Measurements from ENCODE around the gene GSG1. TPM values are rescaled to one million over a fixed set of nuclear protein-coding genes. Genes with fewer than 3 reads are reported as not detected.

Gene GSG1
- total RNA-seq, 1 experiment from 2014 or later = not detected

- Histone ChIP-seq H3K9ac (ENCODE audit: low read length) (no peak overlapping the region), H3K9me2 (replicated peaks; ENCODE audit: insufficient read depth, low read length) (no peaks in the 10 kb centered on the region), H3K27me3 (ENCODE audit: low read length) (no peaks in the 10 kb centered on the region), H2AFZ (ENCODE audit: low read length) (no peak overlapping the region), H3K4me3 (ENCODE audit: low read length) (no peak overlapping the region), H3K36me3 (ENCODE audit: insufficient read depth, low read length) (no peaks in the 10 kb centered on the region), H3K79me2 (ENCODE audit: low read length) (no peaks in the 10 kb centered on the region), H3K9me3 (ENCODE audit: low read length) (no peaks in the 10 kb centered on the region), H3K27ac (ENCODE audit: low read length) (no peak overlapping the region), H3K4me1 (ENCODE audit: low read length) (no peaks in the 10 kb centered on the region), H4K20me1 (ENCODE audit: insufficient read depth, low read depth, low read length) (no peaks in the 10 kb centered on the region), H3K4me2 (ENCODE audit: low read depth, low read length, poor library complexity, severe bottlenecking) (no peak overlapping the region)
- DNase-seq = no peak
Observed at GRCh38 chr12:13126494-13126893, 23.0 kb upstream of the GSG1 start.

GRCh38 chr12:13125996-13126395 lies 22.5 kb upstream of the GSG1 start:
- Histone ChIP-seq H2AFZ (ENCODE audit: low read length) (no peak overlapping the region), H3K27ac (ENCODE audit: low read length) (no peak overlapping the region), H3K27me3 (ENCODE audit: low read length) (no peaks in the 10 kb centered on the region), H3K4me2 (ENCODE audit: low read depth, low read length, poor library complexity, severe bottlenecking) (no peak overlapping the region), H3K4me3 (ENCODE audit: low read length) (no peak overlapping the region), H3K36me3 (ENCODE audit: insufficient read depth, low read length) (no peaks in the 10 kb centered on the region), H3K79me2 (ENCODE audit: low read length) (no peaks in the 10 kb centered on the region), H3K9me3 (ENCODE audit: low read length) (no peaks in the 10 kb centered on the region), H3K9ac (ENCODE audit: low read length) (no peak overlapping the region), H3K4me1 (ENCODE audit: low read length) (no peaks in the 10 kb centered on the region), H3K9me2 (replicated peaks; ENCODE audit: insufficient read depth, low read length) (no peaks in the 10 kb centered on the region), H4K20me1 (ENCODE audit: insufficient read depth, low read depth, low read length) (no peaks in the 10 kb centered on the region)
- DNase-seq = no peak

GRCh38 chr12:13124656-13125505 lies 21.4 kb upstream of the GSG1 start:
- Histone ChIP-seq H3K27ac (ENCODE audit: low read length) (no peak overlapping the region), H3K79me2 (ENCODE audit: low read length) (no peaks in the 10 kb centered on the region), H3K27me3 (ENCODE audit: low read length) (no peaks in the 10 kb centered on the region), H3K4me2 (ENCODE audit: low read depth, low read length, poor library complexity, severe bottlenecking) (no peak overlapping the region), H3K4me3 (ENCODE audit: low read length) (no peak overlapping the region), H3K9me3 (ENCODE audit: low read length) (no peaks in the 10 kb centered on the region), H3K4me1 (ENCODE audit: low read length) (no peaks in the 10 kb centered on the region), H3K36me3 (ENCODE audit: insufficient read depth, low read length) (no peaks in the 10 kb centered on the region), H4K20me1 (ENCODE audit: insufficient read depth, low read depth, low read length) (no peaks in the 10 kb centered on the region), H2AFZ (ENCODE audit: low read length) (no peak overlapping the region), H3K9ac (ENCODE audit: low read length) (no peak overlapping the region), H3K9me2 (replicated peaks; ENCODE audit: insufficient read depth, low read length) (no peaks in the 10 kb centered on the region)
- DNase-seq = no peak

GRCh38 chr12:13121568-13121967 lies 18.1 kb upstream of the GSG1 start:
- Histone ChIP-seq H3K9me3 (ENCODE audit: low read length) (no peaks in the 10 kb centered on the region), H3K4me2 (ENCODE audit: low read depth, low read length, poor library complexity, severe bottlenecking) (no peak overlapping the region), H3K36me3 (ENCODE audit: insufficient read depth, low read length) (no peaks in the 10 kb centered on the region), H3K27ac (ENCODE audit: low read length) (no peak overlapping the region), H3K4me3 (ENCODE audit: low read length) (no peak overlapping the region), H3K79me2 (ENCODE audit: low read length) (no peaks in the 10 kb centered on the region), H3K9ac (ENCODE audit: low read length) (no peak overlapping the region), H4K20me1 (ENCODE audit: insufficient read depth, low read depth, low read length) (no peaks in the 10 kb centered on the region), H3K4me1 (ENCODE audit: low read length) (no peaks in the 10 kb centered on the region), H3K27me3 (ENCODE audit: low read length) (no peaks in the 10 kb centered on the region), H3K9me2 (replicated peaks; ENCODE audit: insufficient read depth, low read length) (no peaks in the 10 kb centered on the region), H2AFZ (ENCODE audit: low read length) (no peak overlapping the region)
- DNase-seq = no peak

- Histone ChIP-seq H3K9ac (ENCODE audit: low read length) (no peak overlapping the region), H3K4me2 (ENCODE audit: low read depth, low read length, poor library complexity, severe bottlenecking) (no peak overlapping the region), H2AFZ (ENCODE audit: low read length) (no peak overlapping the region), H3K4me3 (ENCODE audit: low read length) (no peak overlapping the region), H4K20me1 (ENCODE audit: insufficient read depth, low read depth, low read length) (no peaks in the 10 kb centered on the region), H3K9me2 (replicated peaks; ENCODE audit: insufficient read depth, low read length) (no peaks in the 10 kb centered on the region), H3K79me2 (ENCODE audit: low read length) (no peaks in the 10 kb centered on the region), H3K4me1 (ENCODE audit: low read length) (no peaks in the 10 kb centered on the region), H3K27ac (ENCODE audit: low read length) (no peak overlapping the region), H3K27me3 (ENCODE audit: low read length) (no peaks in the 10 kb centered on the region), H3K36me3 (ENCODE audit: insufficient read depth, low read length) (no peaks in the 10 kb centered on the region), H3K9me3 (ENCODE audit: low read length) (no peaks in the 10 kb centered on the region)
- DNase-seq = no peak
Observed at GRCh38 chr12:13120413-13120812, 16.9 kb upstream of the GSG1 start.

- H3K9me2 ChIP-seq (replicated peaks; ENCODE audit: insufficient read depth, low read length) = no peaks in the 10 kb centered on the region
- H3K4me3 ChIP-seq (ENCODE audit: low read length) = no peak overlapping the region
- no peak for DNase-seq
- H3K9me3 ChIP-seq (ENCODE audit: low read length) = no peaks in the 10 kb centered on the region
- no peak overlapping the region for H3K27ac ChIP-seq (ENCODE audit: low read length)
- no peak overlapping the region for H3K9ac ChIP-seq (ENCODE audit: low read length)
- no peaks in the 10 kb centered on the region for H4K20me1 ChIP-seq (ENCODE audit: insufficient read depth, low read depth, low read length)
- H3K4me2 ChIP-seq (ENCODE audit: low read depth, low read length, poor library complexity, severe bottlenecking) = no peak overlapping the region
- H2AFZ ChIP-seq (ENCODE audit: low read length) = no peak overlapping the region
- H3K27me3 ChIP-seq (ENCODE audit: low read length) = no peaks in the 10 kb centered on the region
- no peaks in the 10 kb centered on the region for H3K4me1 ChIP-seq (ENCODE audit: low read length)
- H3K36me3 ChIP-seq (ENCODE audit: insufficient read depth, low read length) = no peaks in the 10 kb centered on the region
- H3K79me2 ChIP-seq (ENCODE audit: low read length) = no peaks in the 10 kb centered on the region
Observed at GRCh38 chr12:13119826-13120225, 16.4 kb upstream of the GSG1 start.

- Histone ChIP-seq H3K9me2 (replicated peaks; ENCODE audit: insufficient read depth, low read length) (no peaks in the 10 kb centered on the region), H3K4me2 (ENCODE audit: low read depth, low read length, poor library complexity, severe bottlenecking) (no peak overlapping the region), H3K79me2 (ENCODE audit: low read length) (no peaks in the 10 kb centered on the region), H3K9me3 (ENCODE audit: low read length) (no peaks in the 10 kb centered on the region), H3K27ac (ENCODE audit: low read length) (no peak overlapping the region), H2AFZ (ENCODE audit: low read length) (no peak overlapping the region), H3K27me3 (ENCODE audit: low read length) (no peaks in the 10 kb centered on the region), H3K9ac (ENCODE audit: low read length) (no peak overlapping the region), H4K20me1 (ENCODE audit: insufficient read depth, low read depth, low read length) (no peaks in the 10 kb centered on the region), H3K36me3 (ENCODE audit: insufficient read depth, low read length) (no peaks in the 10 kb centered on the region), H3K4me1 (ENCODE audit: low read length) (no peaks in the 10 kb centered on the region), H3K4me3 (ENCODE audit: low read length) (no peak overlapping the region)
- DNase-seq = no peak
Observed at GRCh38 chr12:13117029-13117428, 13.6 kb upstream of the GSG1 start.

- H2AFZ ChIP-seq (ENCODE audit: low read length) = no peak overlapping the region
- H4K20me1 ChIP-seq (ENCODE audit: insufficient read depth, low read depth, low read length) = no peaks in the 10 kb centered on the region
- H3K79me2 ChIP-seq (ENCODE audit: low read length) = no peaks in the 10 kb centered on the region
- H3K9me2 ChIP-seq (replicated peaks; ENCODE audit: insufficient read depth, low read length) = no peaks in the 10 kb centered on the region
- DNase-seq = no peak
- no peak overlapping the region for H3K4me2 ChIP-seq (ENCODE audit: low read depth, low read length, poor library complexity, severe bottlenecking)
- no peaks in the 10 kb centered on the region for H3K9me3 ChIP-seq (ENCODE audit: low read length)
- H3K9ac ChIP-seq (ENCODE audit: low read length) = no peak overlapping the region
- no peaks in the 10 kb centered on the region for H3K36me3 ChIP-seq (ENCODE audit: insufficient read depth, low read length)
- no peaks in the 10 kb centered on the region for H3K27me3 ChIP-seq (ENCODE audit: low read length)
- H3K27ac ChIP-seq (ENCODE audit: low read length) = no peak overlapping the region
- H3K4me3 ChIP-seq (ENCODE audit: low read length) = no peak overlapping the region
- H3K4me1 ChIP-seq (ENCODE audit: low read length) = no peaks in the 10 kb centered on the region
Observed at GRCh38 chr12:13116259-13116658, 12.8 kb upstream of the GSG1 start.

All from Karpas-422 (cell line).